Prostate gland (tissue), 2 donors: ENCODE measurements around the gene DLG4.

Experiments
- CTCF ChIP-seq, 4 experiments: fragments of 200-600 bp in 2 of 4; fragments of 450-650 bp in 2 of 4; sonication (generic) in 2 of 4; IDR thresholded peaks; 1 replicate in 3 of 4; 2 replicates in 1 of 4; pipeline ENCODE4 v1.5.1; 2016 to 2019; ENCODE audit warnings: antibody characterized with exemption in 4 of 4, mild to moderate bottlenecking in 2 of 4, moderate library complexity in 2 of 4
- POLR2A ChIP-seq: fragments of 450-650 bp; IDR thresholded peaks from one replicate; pipeline ENCODE4 v1.6.1; 2016; ENCODE audit warnings: antibody characterized with exemption, mild to moderate bottlenecking
- POLR2AphosphoS5 ChIP-seq: sonication (generic); formaldehyde crosslinking; IDR thresholded peaks from one replicate; pipeline ENCODE4 v1.6.1; 2017; ENCODE audit warnings: antibody characterized with exemption

- TF ChIP-seq CTCF (IDR thresholded peaks at IDR 0.05), result no peak
- TF ChIP-seq POLR2A, result no peak
- TF ChIP-seq POLR2AphosphoS5, result no peak
Measured at GRCh38 chr17:7225711-7226331, 6.2 kb upstream of the DLG4 start.
